ENCODE data around the gene XDH. TPM values are rescaled to one million over a fixed set of nuclear protein-coding genes. Genes with fewer than 3 reads are reported as not detected.

XDH gene
- under 1 TPM in 2 of 3 donors, not detected in 1; 0.10 to 0.28 TPM for polyA plus RNA-seq

GRCh38 chr2:31414601-31415241 is at the start of gene XDH:
TSS of gene XDH (minus strand) at chr2:31414742. CDS start at chr2:31414666, 76 bp downstream.
- H3K27ac ChIP-seq (ENCODE audit: low read depth, low read length), result no peak within 1 kb of the TSS
- WGBS, 3 donors, result 26 to 71% (median 52%) methylated on average over 5 of the region's 5 CpGs

DNA sequence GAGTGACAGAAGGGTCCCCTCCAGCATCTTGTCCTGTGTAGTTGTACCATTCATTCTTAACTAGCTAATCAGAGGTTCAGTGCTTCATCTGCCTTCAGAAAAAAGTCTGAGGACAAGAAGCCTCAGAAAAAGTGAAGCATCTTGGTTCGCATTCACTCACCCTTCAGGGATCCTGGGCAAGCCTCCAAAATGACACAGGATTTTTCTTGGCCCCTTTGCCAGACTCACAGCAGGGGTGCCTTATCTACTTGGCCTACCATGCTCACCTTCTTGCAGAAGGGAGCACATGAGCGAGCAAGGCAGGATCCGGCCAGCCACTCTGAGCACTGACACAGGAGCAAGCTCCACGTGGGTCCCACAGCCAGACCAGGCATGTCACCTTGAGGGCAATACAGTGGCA is 43.1 kb upstream of the XDH start:
- WGBS, 3 donors, result 65 to 81% (median 74%) methylated on average over 4 of the region's 4 CpGs
- no peak overlapping the region for H3K27ac ChIP-seq (ENCODE audit: low read depth, low read length)

GRCh38 chr2:31446848-31447247 is 32.3 kb upstream of the XDH start:
- no peak overlapping the region for H3K27ac ChIP-seq (ENCODE audit: low read depth, low read length)
- 63 to 68% (median 63%) methylated on average over 3 of the region's 3 CpGs for WGBS, 3 donors

DNA sequence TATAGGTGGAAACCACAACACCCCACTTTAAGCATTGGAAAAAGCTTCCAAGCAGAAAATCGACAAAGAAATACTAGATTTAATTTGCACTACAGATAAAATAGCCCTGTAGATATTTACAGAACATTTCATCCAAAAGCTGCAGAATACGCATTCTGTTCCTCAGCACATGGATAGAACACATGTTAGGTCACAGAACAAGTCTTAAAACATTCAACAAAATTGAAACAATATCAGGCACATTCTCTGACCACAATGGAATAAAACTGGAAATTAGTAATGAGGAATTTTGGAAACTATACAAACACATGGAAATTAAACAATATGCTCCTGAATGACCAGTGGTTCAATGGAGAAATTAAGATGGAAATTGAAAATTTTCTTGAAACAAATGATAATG is 27.8 kb upstream of the XDH start:
- H3K27ac ChIP-seq (ENCODE audit: low read depth, low read length), result no peak overlapping the region
- 75 to 77% (median 77%) methylated on average over 2 of the region's 2 CpGs for WGBS, 3 donors

- H3K27ac ChIP-seq (ENCODE audit: low read depth, low read length), result no peak overlapping the region
- WGBS, 3 donors, result 62 to 72% (median 64%) methylated on average over 2 of the region's 2 CpGs
These were observed 26.2 kb upstream of the XDH start for GRCh38 chr2:31440764-31441163.

GRCh38 chr2:31434911-31435310 is 20.4 kb upstream of the XDH start:
- no peak overlapping the region for H3K27ac ChIP-seq (ENCODE audit: low read depth, low read length)
- 47 to 71% (median 57%) methylated on average over 3 of the region's 3 CpGs for WGBS, 3 donors

DNA sequence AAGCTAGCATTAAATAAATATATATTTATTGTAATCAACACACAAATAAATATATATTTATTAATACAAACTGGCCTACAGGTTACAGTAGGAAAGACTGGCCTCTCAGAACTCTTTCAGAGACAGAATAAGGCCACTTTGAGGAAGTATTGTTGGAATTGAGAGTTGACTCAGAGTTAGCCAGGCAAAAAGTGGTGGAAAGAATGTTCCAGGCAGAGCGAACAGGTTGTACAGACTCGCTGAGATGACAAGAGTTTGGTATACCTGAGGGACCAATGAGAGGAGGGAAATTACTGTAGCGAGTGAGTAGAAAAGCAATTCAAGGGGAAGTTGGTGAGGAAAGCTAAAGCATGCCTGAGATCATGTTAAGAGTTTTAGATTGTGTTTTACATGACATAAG is 19.0 kb upstream of the XDH start:
- WGBS, 3 donors, result 78 to 88% (median 88%) methylated on average over 3 of the region's 3 CpGs
- H3K27ac ChIP-seq (ENCODE audit: low read depth, low read length), result no peak overlapping the region

DNA sequence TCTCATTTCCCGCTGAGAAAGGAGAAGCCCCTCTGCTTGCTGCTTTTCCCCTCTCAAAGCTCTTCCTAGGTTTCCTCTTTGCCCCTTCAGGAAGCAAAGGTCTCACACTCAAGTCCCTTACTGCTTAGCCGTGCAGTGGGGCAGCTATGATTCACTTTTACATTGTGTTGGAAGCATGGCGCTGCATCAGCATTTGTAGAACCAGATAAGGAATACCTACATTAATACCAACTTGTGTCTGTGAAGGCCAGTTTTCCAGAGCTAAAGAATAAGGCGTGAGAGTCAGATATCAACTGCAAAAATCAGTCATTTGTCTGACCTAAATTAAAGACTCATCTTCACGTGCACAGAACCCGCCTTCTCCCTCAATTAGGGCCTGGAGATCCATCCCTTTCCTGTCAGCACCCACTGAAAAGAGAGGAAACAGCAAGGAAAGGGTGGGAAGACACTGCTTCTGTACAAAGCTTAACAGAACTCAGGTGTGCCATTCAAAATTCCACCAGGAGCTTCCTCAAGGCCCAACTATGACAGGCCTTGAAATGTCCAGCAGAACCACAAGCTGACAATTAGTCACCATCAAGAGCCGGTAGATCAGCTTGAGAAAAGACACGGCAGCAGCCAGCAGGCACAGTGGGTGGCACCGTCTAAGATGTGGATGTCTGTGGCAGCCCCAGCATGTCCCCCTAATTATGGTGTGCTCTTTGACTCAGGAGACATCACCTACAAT is 16.1 kb upstream of the XDH start:
- 82 to 85% (median 84%) methylated on average over 9 of the region's 9 CpGs for WGBS, 3 donors
- H3K27ac ChIP-seq (ENCODE audit: low read depth, low read length), result no peak overlapping the region

GRCh38 chr2:31429759-31430438 is 15.4 kb upstream of the XDH start:
- WGBS, 3 donors, result 51 to 74% (median 54%) methylated on average over 5 of the region's 5 CpGs

DNA sequence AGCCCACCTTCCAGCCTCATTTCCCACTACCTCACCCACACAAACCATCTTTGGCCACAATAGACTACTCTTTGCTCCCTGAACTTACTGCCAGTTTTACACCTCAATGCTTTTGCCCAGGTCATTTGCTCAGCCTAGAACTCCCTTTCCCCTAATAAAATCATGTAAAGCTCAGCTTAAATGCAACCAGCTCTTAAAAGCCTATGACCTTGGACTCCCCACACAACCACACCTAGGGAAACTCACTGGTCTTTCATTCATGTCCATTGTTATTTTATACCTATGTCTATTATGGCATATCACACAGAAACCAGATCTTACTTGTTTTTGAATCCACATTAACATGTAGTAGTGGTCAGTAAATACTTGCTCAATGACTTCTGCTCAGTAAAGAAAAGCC is 14.5 kb upstream of the XDH start:
- H3K27ac ChIP-seq (ENCODE audit: low read depth, low read length), result no peak overlapping the region

More at GRCh38 chr2:31429759-31430438, 15.4 kb upstream of the XDH start:
- no peak overlapping the region for H3K27ac ChIP-seq (ENCODE audit: low read depth, low read length)

- no peak overlapping the region for H3K27ac ChIP-seq (ENCODE audit: low read depth, low read length)
- WGBS, 3 donors, result 76 to 82% (median 81%) methylated on average over 4 of the region's 4 CpGs
These were observed 13.5 kb upstream of the XDH start for GRCh38 chr2:31428001-31428418.

DNA sequence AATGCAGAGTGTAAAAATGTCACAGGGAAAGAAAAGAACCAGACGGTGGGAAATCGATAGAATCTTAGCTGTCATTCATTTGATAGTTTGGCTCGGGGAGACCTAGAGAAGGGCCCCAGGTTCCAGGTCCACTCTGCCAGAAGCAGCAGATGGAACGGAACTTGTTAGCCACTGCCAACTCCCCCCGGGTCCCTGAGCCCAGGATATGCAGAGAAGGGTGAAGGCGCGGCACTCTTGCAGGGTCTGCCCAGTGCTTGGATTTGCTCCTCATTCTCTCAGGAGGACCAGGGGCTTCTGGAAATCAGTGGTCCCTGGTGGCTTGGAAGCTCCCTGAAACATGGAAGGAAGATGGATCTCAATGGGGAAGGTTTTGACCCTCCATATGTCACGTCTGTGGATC is 11.6 kb upstream of the XDH start:
- H3K27ac ChIP-seq (ENCODE audit: low read depth, low read length), result no peak overlapping the region
- 87 to 93% (median 90%) methylated on average over 8 of the region's 8 CpGs for WGBS, 3 donors

GRCh38 chr2:31421634-31422033 is 7.1 kb upstream of the XDH start:
- WGBS, 3 donors, result 94 to 96% (median 94%) methylated on average over 3 of the region's 3 CpGs
- no peak overlapping the region for H3K27ac ChIP-seq (ENCODE audit: low read depth, low read length)

DNA sequence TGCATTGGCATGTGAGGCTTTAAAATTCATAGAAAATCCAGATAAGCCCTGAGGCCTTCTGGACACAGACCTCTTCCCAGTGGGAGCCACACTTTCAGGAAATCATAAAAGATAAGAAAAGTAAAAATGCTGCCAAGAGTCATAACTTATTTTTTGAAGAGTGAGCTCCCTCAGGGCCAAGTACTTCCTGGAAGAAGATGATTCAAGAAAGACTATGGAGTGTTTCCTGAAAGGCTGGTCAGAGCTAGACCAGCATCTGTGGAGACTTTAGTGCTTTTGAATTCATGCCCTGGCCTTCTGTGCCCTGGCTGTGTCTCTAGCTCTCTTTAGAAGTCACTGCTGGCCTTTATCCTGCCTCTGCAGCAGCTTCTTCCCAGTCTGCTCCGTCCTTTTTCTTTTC is 6.4 kb upstream of the XDH start:
- no peak overlapping the region for H3K27ac ChIP-seq (ENCODE audit: low read depth, low read length)
- 41 to 70% (median 64%) methylated on average over 1 of the region's 1 CpG for WGBS, 3 donors

DNA sequence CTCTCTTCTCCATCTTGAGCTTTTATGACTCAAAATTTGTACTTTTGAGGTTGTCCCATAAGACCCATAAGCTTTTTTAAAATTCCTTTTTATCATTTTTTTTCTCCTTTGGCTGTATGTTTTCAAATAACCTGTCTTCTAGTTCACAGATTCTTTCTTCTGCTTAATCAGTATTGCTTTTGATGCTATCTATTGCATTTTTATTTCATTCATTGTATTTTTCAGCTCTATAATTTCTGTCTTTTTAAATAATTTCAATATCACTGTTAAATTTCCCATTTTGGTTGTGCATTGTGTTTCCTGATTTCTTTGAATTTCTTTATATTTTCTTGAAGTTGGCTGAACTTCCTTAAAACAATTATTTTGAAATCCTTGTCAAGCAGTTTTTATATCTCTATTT is 4.8 kb upstream of the XDH start:
- no peak overlapping the region for H3K27ac ChIP-seq (ENCODE audit: low read depth, low read length)

DNA sequence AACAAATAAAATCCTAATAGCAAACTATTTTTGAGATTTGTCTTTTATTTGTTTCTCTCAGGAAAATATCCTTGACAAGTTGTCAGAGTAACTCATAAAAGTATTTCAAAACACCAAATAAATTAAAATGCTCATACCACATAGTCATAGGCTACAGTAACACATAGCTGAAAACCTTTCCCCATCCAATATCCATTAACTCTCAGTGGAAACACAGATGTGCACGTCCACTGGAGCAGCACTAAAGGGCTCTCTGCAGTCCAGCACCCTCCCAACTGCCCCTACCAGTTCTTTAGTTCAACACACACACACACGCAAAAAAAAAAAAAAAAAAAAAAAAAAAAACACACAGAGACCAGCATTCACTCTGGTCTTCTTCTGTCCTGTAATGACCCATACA is 879 bp upstream of the XDH start:
- WGBS, 3 donors, result 43 to 74% (median 65%) methylated on average over 2 of the region's 2 CpGs

GRCh38 chr2:31413862-31414550 is 536 bp downstream of the XDH start:
- no peak overlapping the region for H3K27ac ChIP-seq (ENCODE audit: low read depth, low read length)
- WGBS, 3 donors, result 63 to 76% (median 68%) methylated on average over 5 of the region's 5 CpGs

More for the DNA sequence above, 879 bp upstream of the XDH start:
- no peak overlapping the region for H3K27ac ChIP-seq (ENCODE audit: low read depth, low read length)

DNA sequence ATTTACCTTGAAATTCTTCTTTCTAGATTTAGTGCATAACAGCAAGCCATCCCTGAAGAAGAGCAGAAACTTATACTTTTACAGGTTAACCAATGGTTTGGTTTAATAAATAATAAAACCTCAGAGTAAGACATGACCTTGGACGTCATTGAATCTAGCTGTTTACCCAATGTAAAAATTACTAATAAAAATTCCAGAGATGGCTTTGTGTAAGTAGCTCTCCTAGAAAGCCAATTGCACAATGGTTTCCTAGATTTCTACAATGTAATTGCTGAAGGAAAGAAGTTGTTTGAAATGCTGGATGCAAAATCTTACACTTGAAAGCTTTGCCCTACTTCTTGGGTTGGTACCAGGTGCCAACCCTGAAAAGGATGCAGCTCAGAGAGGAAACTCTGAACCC is 1.5 kb downstream of the XDH start:
- WGBS, 3 donors, result 18 to 57% (median 41%) methylated on average over 1 of the region's 1 CpG

GRCh38 chr2:31411771-31412170 is 2.8 kb downstream of the XDH start:
- 82 to 84% (median 82%) methylated on average over 2 of the region's 2 CpGs for WGBS, 3 donors

More for the DNA sequence above, 1.5 kb downstream of the XDH start:
- no peak overlapping the region for H3K27ac ChIP-seq (ENCODE audit: low read depth, low read length)

More at GRCh38 chr2:31411771-31412170, 2.8 kb downstream of the XDH start:
- no peak overlapping the region for H3K27ac ChIP-seq (ENCODE audit: low read depth, low read length)
